Stimulated activated effector memory CD8-positive, alpha-beta T cell treated with anti-CD3 and anti-CD28 coated beads, Interleukin-12 subunit alpha, Interleukin-12 subunit beta, amount 100 ng/mL, for 72 hours (primary cell): ENCODE data around the gene FAM43A.

Experiments
- ATAC-seq: fragments of 150-1000 bp; cut with Tn5 transposase; 2 replicates; pipeline ENCODE4 v1.10.0; 2021
- DNase-seq, 2 donors: peaks; one replicate each; pipeline ENCODE4 v3.0.0; 2021 to 2022; ENCODE audit warnings: low spot score in 2 of 2
- H3K27ac Mint-ChIP-seq: one replicate; pipeline ENCODE4 v1.8.0; 2022; ENCODE audit warnings: mild to moderate bottlenecking, mixed read lengths
- H3K36me3 Mint-ChIP-seq: one replicate; pipeline ENCODE4 v1.8.0; 2022; ENCODE audit warnings: mild to moderate bottlenecking, mixed read lengths
- H3K4me1 Mint-ChIP-seq: one replicate; pipeline ENCODE4 v1.8.0; 2022; ENCODE audit warnings: mixed read lengths
- H3K4me3 Mint-ChIP-seq: one replicate; pipeline ENCODE4 v1.8.0; 2022; ENCODE audit warnings: mild to moderate bottlenecking, mixed read lengths
- H3K9me3 Mint-ChIP-seq: one replicate; pipeline ENCODE4 v1.8.0; 2022; ENCODE audit warnings: mixed read lengths

The FAM43A gene

GRCh38 chr3:194686816-194687637 is 1.3 kb downstream of the FAM43A start:
- peak in 1 of 2 donors; percentile 72 for DNase-seq
- H3K9me3 Mint-ChIP-seq, result no peaks in the 10 kb centered on the region
- H3K4me1 Mint-ChIP-seq, result peaks cover 73% of the 10 kb centered on the region
- peaks cover 34% of the 10 kb centered on the region for H3K36me3 Mint-ChIP-seq
- ATAC-seq, result peak; percentile 3
- H3K27ac Mint-ChIP-seq, result peak overlapping the region; percentile 93
- peak overlapping the region; percentile 92 for H3K4me3 Mint-ChIP-seq

- Mint-ChIP-seq H3K36me3 (peaks cover 34% of the 10 kb centered on the region), H3K27ac (peak overlapping the region; percentile 83), H3K4me3 (peak overlapping the region; percentile 92), H3K4me1 (peaks cover 66% of the 10 kb centered on the region), H3K9me3 (no peaks in the 10 kb centered on the region)
- ATAC-seq (peak; percentile 71), DNase-seq (peak; percentile 64 to 85)
Observed at GRCh38 chr3:194687638-194688199, 2.0 kb downstream of the FAM43A start.

- Mint-ChIP-seq H3K36me3 (peaks cover 34% of the 10 kb centered on the region), H3K9me3 (no peaks in the 10 kb centered on the region), H3K27ac (peak overlapping the region; percentile 83), H3K4me3 (peak overlapping the region; percentile 92), H3K4me1 (peaks cover 65% of the 10 kb centered on the region)
- ATAC-seq (peak; percentile 4), DNase-seq (no peak)
Observed at GRCh38 chr3:194688200-194688740, 2.6 kb downstream of the FAM43A start.

GRCh38 chr3:194688946-194689345 is 3.3 kb downstream of the FAM43A start:
- Mint-ChIP-seq H3K4me3 (peak overlapping the region; percentile 92), H3K27ac (peak overlapping the region; percentile 83), H3K36me3 (peaks cover 34% of the 10 kb centered on the region), H3K4me1 (peaks cover 61% of the 10 kb centered on the region), H3K9me3 (no peaks in the 10 kb centered on the region)
- ATAC-seq, result no peak
- no peak for DNase-seq

GRCh38 chr3:194689493-194689944 is 3.8 kb downstream of the FAM43A start:
- Mint-ChIP-seq H3K36me3 (peaks cover 34% of the 10 kb centered on the region), H3K4me1 (peaks cover 56% of the 10 kb centered on the region), H3K4me3 (peak overlapping the region; percentile 92), H3K27ac (peak overlapping the region; percentile 83), H3K9me3 (no peaks in the 10 kb centered on the region)
- ATAC-seq (no peak), DNase-seq (no peak)

GRCh38 chr3:194690501-194691372 is 5.1 kb downstream of the FAM43A start:
- H3K36me3 Mint-ChIP-seq, result peaks cover 30% of the 10 kb centered on the region
- peak overlapping the region; percentile 10 for H3K4me3 Mint-ChIP-seq
- no peaks in the 10 kb centered on the region for H3K9me3 Mint-ChIP-seq
- H3K27ac Mint-ChIP-seq, result peak overlapping the region; percentile 11
- no peak for DNase-seq
- peaks cover 48% of the 10 kb centered on the region for H3K4me1 Mint-ChIP-seq
- ATAC-seq, result no peak

- ATAC-seq (no peak), DNase-seq (no peak)
- Mint-ChIP-seq H3K4me3 (no peak overlapping the region), H3K27ac (peak overlapping the region; percentile 11), H3K36me3 (peaks cover 21% of the 10 kb centered on the region), H3K9me3 (no peaks in the 10 kb centered on the region), H3K4me1 (peaks cover 42% of the 10 kb centered on the region)
Observed at GRCh38 chr3:194691481-194692283, 6.0 kb downstream of the FAM43A start.

GRCh38 chr3:194696702-194697101 is 11.0 kb downstream of the FAM43A start:
- Mint-ChIP-seq H3K4me3 (no peak overlapping the region), H3K27ac (no peak overlapping the region), H3K9me3 (no peaks in the 10 kb centered on the region), H3K4me1 (peaks cover 7% of the 10 kb centered on the region), H3K36me3 (no peaks in the 10 kb centered on the region)
- no peak for DNase-seq
- ATAC-seq, result no peak

- Mint-ChIP-seq H3K27ac (no peak overlapping the region), H3K4me1 (no peaks in the 10 kb centered on the region)
Observed at GRCh38 chr3:194702545-194702944, 16.9 kb downstream of the FAM43A start.

GRCh38 chr3:194705227-194705626 is 19.5 kb downstream of the FAM43A start:
- no peaks in the 10 kb centered on the region for H3K4me1 Mint-ChIP-seq
- H3K4me3 Mint-ChIP-seq, result no peak overlapping the region
- no peak overlapping the region for H3K27ac Mint-ChIP-seq
- no peaks in the 10 kb centered on the region for H3K36me3 Mint-ChIP-seq
- no peak for ATAC-seq
- DNase-seq, result no peak
- peaks cover 3% of the 10 kb centered on the region for H3K9me3 Mint-ChIP-seq

More at GRCh38 chr3:194702545-194702944, 16.9 kb downstream of the FAM43A start:
- no peak overlapping the region for H3K4me3 Mint-ChIP-seq
- DNase-seq, result no peak
- no peaks in the 10 kb centered on the region for H3K9me3 Mint-ChIP-seq
- no peaks in the 10 kb centered on the region for H3K36me3 Mint-ChIP-seq
- no peak for ATAC-seq

GRCh38 chr3:194705761-194706160 is 20.1 kb downstream of the FAM43A start:
- ATAC-seq, result no peak
- Mint-ChIP-seq H3K9me3 (peaks cover 3% of the 10 kb centered on the region), H3K36me3 (no peaks in the 10 kb centered on the region), H3K4me1 (no peaks in the 10 kb centered on the region), H3K27ac (no peak overlapping the region), H3K4me3 (no peak overlapping the region)
- DNase-seq, result no peak

GRCh38 chr3:194707147-194707540 is 21.5 kb downstream of the FAM43A start:
- ATAC-seq (no peak), DNase-seq (no peak)
- Mint-ChIP-seq H3K4me3 (no peak overlapping the region), H3K36me3 (no peaks in the 10 kb centered on the region), H3K27ac (no peak overlapping the region), H3K9me3 (peaks cover 3% of the 10 kb centered on the region), H3K4me1 (no peaks in the 10 kb centered on the region)

GRCh38 chr3:194711286-194711685 is 25.6 kb downstream of the FAM43A start:
- peaks cover 19% of the 10 kb centered on the region for H3K4me1 Mint-ChIP-seq

GRCh38 chr3:194711913-194712312 is 26.2 kb downstream of the FAM43A start:
- Mint-ChIP-seq H3K27ac (no peak overlapping the region), H3K4me1 (peaks cover 21% of the 10 kb centered on the region), H3K36me3 (no peaks in the 10 kb centered on the region), H3K4me3 (no peak overlapping the region), H3K9me3 (peaks cover 3% of the 10 kb centered on the region)
- DNase-seq (no peak), ATAC-seq (no peak)

More at GRCh38 chr3:194711286-194711685, 25.6 kb downstream of the FAM43A start:
- DNase-seq (no peak), ATAC-seq (no peak)
- Mint-ChIP-seq H3K9me3 (peaks cover 3% of the 10 kb centered on the region), H3K36me3 (no peaks in the 10 kb centered on the region), H3K4me3 (no peak overlapping the region), H3K27ac (no peak overlapping the region)
